ENCODE data around the gene METTL24.

The METTL24 gene

DNA sequence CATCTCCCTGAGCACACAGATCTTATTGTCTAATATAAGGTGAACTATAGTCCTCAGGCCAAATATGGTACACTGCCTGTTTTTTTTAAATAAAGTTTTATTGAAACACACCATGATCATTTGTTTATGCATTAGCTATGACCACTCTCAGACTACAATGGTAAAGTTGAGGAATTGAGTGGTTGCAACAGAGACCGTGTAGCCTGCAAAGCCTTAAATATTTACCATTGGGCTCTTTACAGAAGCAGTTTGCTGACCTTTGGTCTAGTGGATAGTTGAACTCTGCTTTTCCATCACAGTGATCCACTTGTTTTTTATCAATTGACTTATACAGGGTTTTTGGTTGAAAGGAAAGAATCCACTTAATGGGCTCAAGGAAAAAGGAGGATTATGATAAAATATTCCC lies 27.3 kb upstream of the METTL24 start:
- in situ Hi-C loops (cut with HindIII; ENCODE audit: low pct_unique_long_range_greater_than_20kb, low sequenced_read_pairs) = no loop called here
- no peak for DNase-seq (ENCODE audit: low read depth in 1 of 2, low spot score in 1 of 2)
- no peak for TF ChIP-seq JUND (IDR thresholded peaks at IDR 0.05; ENCODE audit: low read depth)

DNA sequence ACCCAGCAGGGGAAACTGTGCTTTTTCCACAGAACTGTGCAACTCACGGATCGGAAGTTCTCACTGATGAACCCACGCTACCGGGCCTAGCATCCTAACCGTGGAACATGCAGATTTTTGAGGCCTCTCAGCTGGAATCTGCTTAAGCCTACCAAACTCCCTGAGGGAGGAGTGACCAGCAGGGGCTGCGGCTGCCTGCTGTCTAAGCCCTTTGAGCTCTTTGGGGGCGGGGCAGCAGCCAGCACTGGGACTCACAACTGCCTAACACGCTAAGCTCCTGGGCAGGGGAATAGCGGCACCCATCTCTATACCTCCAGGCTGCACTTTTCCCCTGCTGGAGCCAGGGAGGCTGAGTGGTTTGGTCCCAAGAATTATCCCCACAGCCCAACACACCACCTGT lies 20.4 kb upstream of the METTL24 start:
- in situ Hi-C loops (cut with HindIII; ENCODE audit: low pct_unique_long_range_greater_than_20kb, low sequenced_read_pairs) = no loop called here
- DNase-seq (ENCODE audit: low read depth in 1 of 2, low spot score in 1 of 2) = no peak
- no peak for TF ChIP-seq JUND (IDR thresholded peaks at IDR 0.05; ENCODE audit: low read depth)

DNA sequence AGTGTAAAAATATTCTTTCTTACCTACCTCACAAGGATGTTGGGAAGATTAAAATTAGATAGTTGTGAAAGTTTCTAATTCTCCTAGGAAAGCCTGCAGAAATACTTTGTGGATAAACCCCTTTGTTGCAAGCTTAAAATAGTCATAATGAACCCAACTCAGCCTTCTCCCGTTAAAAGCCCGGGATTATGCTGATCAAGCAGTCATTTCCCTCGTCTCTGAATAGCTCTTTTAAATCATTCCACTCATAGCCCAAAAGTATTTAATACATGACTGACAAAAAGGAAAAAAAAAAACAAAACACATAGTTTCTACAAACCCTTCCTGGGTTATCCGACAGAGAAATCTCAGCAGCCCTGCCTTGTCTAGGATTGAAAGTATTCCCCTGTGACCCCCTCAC lies 10.9 kb upstream of the METTL24 start:
- no peak for TF ChIP-seq JUND (IDR thresholded peaks at IDR 0.05; ENCODE audit: low read depth)
- no peak for DNase-seq (ENCODE audit: low read depth in 1 of 2, low spot score in 1 of 2)
- in situ Hi-C loops (cut with HindIII; ENCODE audit: low pct_unique_long_range_greater_than_20kb, low sequenced_read_pairs) = no loop called here

DNA sequence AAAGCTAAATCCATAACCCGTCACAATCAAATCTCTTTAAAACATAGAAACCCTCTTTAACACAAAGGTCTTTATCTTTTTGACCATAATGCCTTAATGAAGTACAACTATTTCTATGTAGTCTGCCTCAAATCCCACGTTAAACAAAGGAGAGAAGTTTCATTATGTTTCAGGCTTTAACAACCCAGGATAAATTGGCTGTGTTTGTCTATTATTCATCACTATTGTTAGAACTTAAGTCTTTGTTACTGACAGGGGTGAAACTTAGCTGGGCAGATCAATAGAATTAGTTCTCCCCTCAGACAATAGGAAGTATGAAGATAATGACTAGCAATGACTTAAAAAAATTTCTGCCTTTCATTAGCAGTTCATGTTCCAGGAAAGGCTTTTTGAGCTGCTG lies 10.1 kb upstream of the METTL24 start:
- TF ChIP-seq JUND (IDR thresholded peaks at IDR 0.05; ENCODE audit: low read depth) = no peak
- no peak for DNase-seq (ENCODE audit: low read depth in 1 of 2, low spot score in 1 of 2)
- in situ Hi-C loops (cut with HindIII; ENCODE audit: low pct_unique_long_range_greater_than_20kb, low sequenced_read_pairs) = no loop called here

DNA sequence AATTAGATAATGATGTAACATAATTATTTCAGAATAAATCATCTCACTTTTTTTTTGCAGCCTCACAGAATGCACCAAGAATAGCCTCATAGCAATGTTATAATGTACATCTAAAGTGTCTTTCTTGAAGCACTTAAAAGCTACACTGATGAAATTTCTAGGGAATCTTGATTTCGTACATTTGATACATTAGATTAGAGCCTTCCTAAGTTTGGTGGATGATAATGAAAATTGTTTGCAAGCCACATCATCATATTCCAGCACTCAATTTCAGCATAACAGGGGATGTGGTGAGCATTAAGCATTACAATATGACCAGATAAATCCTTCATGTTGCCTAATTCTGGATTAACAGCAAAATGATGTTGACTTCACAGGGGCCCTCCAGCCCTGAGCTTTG lies 9.7 kb upstream of the METTL24 start:
- in situ Hi-C loops (cut with HindIII; ENCODE audit: low pct_unique_long_range_greater_than_20kb, low sequenced_read_pairs) = no loop called here
- no peak for TF ChIP-seq JUND (IDR thresholded peaks at IDR 0.05; ENCODE audit: low read depth)
- DNase-seq (ENCODE audit: low read depth in 1 of 2, low spot score in 1 of 2) = no peak

DNA sequence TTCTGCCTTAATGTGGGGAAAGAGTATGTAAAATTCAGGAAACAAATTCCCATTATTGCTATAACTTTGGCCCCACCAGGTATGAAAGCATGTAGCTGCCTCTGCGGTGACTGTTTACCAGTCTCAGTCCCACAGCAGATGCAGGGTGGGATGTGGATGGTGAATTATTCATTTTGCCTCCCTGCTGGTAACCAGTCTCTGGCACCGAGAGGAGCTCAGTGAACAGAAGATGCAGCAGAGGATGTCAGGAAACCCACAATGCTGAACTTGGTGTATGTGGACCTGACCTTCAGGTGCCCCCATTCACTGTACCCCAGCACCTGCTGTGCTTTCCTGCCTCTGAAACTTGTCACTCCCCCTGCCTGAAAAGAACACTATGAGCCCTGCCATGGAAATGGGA lies 8.8 kb upstream of the METTL24 start:
- no peak for DNase-seq (ENCODE audit: low read depth in 1 of 2, low spot score in 1 of 2)
- in situ Hi-C loops (cut with HindIII; ENCODE audit: low pct_unique_long_range_greater_than_20kb, low sequenced_read_pairs) = no loop called here
- TF ChIP-seq JUND (IDR thresholded peaks at IDR 0.05; ENCODE audit: low read depth) = no peak

DNA sequence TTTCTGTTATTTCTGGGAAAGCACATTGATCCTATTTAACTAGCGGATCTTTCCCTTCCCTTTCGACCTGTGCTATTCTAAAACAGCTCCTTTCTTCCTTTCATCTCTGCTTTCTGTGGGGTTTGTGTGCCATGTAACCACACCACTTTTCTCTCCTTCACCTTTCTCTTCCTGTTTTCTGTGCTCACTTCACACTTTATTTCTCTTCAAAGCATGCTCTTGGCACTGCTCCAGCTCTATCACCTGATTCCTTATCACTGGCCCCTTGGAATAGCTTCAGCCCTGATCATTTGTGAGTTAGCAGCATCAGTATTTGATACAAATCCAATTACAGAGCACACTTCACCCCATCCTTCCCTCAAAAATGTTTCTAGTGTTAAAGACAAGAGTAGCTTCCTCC lies 8.1 kb upstream of the METTL24 start:
- no peak for TF ChIP-seq JUND (IDR thresholded peaks at IDR 0.05; ENCODE audit: low read depth)
- no peak for DNase-seq (ENCODE audit: low read depth in 1 of 2, low spot score in 1 of 2)
- in situ Hi-C loops (cut with HindIII; ENCODE audit: low pct_unique_long_range_greater_than_20kb, low sequenced_read_pairs) = no loop called here

DNA sequence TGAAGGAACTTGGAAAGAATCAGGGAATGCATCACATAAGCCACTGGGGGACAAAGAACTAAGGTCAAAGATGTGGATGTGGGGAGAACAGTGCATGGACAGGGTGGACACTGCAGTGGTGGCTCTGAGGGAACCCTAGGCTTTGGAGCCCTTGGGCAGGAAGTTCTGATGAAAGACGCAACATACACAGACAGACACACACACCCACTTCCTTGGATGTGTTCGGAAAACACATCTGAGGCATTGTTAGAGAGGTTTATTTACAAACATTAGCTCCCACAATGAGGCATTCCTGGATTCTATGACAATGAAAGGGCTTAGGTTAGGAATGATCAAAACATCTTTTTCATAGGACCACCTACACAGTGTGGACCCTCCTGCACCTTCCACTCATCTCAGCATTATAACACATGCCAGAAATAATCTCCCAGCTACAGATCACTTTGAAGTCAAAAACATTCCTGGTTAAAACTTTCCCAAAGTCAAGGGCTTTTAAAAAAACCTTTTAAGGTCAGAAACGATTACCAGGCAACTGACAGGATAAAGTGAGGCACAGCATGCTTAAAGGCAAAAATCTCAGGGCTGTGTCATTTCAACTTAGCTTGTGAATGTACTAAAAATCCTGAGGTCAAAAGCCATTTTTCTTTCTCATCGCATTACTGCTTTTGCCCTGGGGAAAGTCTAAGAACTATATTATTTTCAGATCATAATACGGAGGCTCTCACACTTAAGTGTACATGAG lies 6.4 kb upstream of the METTL24 start:
- TF ChIP-seq JUND (IDR thresholded peaks at IDR 0.05; ENCODE audit: low read depth) = no peak
- no peak for DNase-seq (ENCODE audit: low read depth in 1 of 2, low spot score in 1 of 2)
- in situ Hi-C loops (cut with HindIII; ENCODE audit: low pct_unique_long_range_greater_than_20kb, low sequenced_read_pairs) = no loop called here

DNA sequence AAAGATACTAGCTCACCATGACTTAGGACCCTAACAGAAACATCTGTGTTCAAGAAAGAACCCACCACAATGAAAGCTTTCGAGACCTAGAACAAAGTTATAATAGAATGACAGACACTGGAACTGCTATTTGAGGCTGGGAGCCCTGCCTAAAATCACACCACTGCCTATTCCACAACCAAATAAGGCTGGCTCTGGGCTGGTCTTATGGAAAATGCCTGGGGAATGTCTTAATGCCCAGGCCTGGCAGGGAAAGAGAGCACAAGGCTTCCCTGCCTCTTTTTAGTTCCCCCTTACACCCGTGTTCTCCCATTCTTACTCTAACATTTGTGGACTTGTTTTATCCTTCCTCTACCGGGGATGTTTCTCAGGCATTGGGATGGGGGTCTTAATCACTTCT lies 5.6 kb upstream of the METTL24 start:
- no peak for TF ChIP-seq JUND (IDR thresholded peaks at IDR 0.05; ENCODE audit: low read depth)
- in situ Hi-C loops (cut with HindIII; ENCODE audit: low pct_unique_long_range_greater_than_20kb, low sequenced_read_pairs) = no loop called here
- no peak for DNase-seq (ENCODE audit: low read depth in 1 of 2, low spot score in 1 of 2)

DNA sequence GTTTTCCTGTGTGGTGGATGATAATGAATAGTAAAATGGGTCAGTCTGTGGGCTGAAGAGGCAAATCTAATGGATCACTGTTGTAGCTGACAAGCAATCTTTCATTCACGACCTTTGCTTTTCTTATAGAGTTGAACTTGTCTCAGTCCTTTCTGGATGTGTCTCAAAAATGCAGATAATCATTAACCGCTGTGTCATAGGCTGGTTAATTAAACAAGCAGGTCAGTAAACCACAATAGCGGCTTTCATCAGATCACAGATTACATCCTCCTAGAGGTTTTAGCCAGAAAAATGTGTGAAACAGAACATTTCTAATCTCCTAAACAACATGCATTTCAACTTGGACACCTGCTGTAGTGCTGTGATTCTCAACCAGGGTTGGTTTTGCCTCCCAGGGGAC lies 2.5 kb upstream of the METTL24 start:
- in situ Hi-C loops (cut with HindIII; ENCODE audit: low pct_unique_long_range_greater_than_20kb, low sequenced_read_pairs) = no loop called here
- no peak for TF ChIP-seq JUND (IDR thresholded peaks at IDR 0.05; ENCODE audit: low read depth)
- no peak for DNase-seq (ENCODE audit: low read depth in 1 of 2, low spot score in 1 of 2)

DNA sequence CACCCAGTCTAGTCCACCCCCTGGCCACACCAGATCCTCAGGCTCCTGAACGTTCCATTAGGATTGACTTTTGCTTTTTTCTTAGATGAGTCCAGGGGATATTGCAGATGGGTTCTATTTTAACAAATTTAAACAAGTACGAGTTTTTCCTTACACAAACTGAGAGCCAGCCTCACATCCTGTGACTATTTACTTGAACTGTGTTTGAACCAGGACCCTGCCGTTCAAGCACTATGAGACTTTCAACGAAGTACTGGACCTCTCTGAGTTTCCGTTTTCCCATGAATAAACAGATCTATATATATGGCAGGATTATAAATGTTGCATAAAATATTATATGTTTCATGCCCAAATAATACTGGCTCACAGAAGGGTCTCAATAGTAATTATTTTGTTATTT lies 1.4 kb upstream of the METTL24 start:
- TF ChIP-seq JUND (IDR thresholded peaks at IDR 0.05; ENCODE audit: low read depth) = no peak
- DNase-seq (ENCODE audit: low read depth in 1 of 2, low spot score in 1 of 2) = no peak
- in situ Hi-C loops (cut with HindIII; ENCODE audit: low pct_unique_long_range_greater_than_20kb, low sequenced_read_pairs) = no loop called here

DNA sequence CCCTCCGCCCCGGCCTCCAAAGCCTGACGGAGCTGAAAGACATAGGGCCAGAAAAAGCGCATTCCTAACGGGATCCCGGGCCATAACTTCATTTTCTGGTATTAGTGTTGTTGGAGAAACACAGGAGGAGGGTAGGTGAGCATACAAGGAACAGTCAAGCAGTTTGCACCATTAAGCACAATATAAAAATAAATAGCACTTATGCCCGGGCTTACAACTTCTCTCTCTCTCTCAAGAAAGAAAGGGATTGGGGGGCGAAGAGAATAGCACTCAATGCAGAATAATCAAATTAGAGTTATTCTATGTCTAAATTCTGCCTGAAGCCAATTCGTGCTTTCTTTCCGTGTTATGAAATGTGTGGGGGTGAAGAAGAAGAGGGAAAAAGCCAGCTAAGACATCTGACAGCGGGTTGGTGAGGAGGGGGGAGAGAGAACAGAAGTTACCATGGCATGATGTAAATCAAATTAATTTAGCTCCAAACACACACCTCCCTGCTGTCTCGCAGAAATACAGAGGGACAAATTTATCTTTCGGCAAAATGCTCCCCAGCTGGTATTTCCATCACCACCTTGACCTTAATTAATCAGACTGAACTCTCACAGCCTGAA lies 508 bp upstream of the METTL24 start:
- no peak for DNase-seq (ENCODE audit: low read depth in 1 of 2, low spot score in 1 of 2)
- in situ Hi-C loops (cut with HindIII; ENCODE audit: low pct_unique_long_range_greater_than_20kb, low sequenced_read_pairs) = no loop called here
- no peak for TF ChIP-seq JUND (IDR thresholded peaks at IDR 0.05; ENCODE audit: low read depth)

DNA sequence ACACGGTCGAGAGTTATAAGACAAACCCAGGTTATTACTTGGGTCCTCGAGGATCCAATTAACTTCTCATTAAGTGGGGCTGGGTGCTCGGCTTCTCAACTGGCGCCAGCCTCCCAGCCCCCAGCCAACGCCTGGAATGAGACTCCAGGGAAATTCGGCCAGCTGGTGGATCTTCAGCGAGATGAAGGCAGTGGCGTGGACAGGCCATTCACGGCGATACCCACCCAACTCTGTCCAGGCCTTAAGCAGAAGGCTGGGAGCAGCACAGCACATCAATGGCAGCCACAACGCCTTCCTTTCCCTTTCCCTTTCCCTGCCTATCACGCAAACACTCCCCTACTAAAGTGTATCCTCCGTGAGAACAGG lies 868 bp downstream of the METTL24 start:
- in situ Hi-C loops (cut with HindIII; ENCODE audit: low pct_unique_long_range_greater_than_20kb, low sequenced_read_pairs) = no loop called here
- no peak for DNase-seq (ENCODE audit: low read depth in 1 of 2, low spot score in 1 of 2)
- no peak for TF ChIP-seq JUND (IDR thresholded peaks at IDR 0.05; ENCODE audit: low read depth)

DNA sequence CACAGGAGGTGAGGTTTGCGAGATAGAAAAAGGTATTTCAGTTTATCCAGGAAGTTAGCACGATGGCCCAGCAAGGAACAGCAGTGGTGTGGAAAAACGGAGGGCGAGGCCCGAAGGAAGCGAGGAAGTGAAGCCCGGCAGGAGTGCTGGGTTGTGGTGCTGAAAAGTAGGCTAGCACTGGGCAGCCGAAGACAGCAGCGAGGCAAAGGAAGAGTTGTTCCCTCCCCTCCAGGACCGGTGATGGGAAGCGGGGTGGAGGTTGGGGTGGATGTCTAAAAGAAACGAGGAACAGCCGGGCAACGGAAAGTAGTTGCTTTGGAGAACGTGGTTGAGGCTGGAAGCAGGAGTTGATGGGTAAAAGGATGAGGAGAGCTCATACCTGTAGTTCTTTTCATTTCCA lies 1.4 kb downstream of the METTL24 start:
- no peak for TF ChIP-seq JUND (IDR thresholded peaks at IDR 0.05; ENCODE audit: low read depth)
- no peak for DNase-seq (ENCODE audit: low read depth in 1 of 2, low spot score in 1 of 2)
- in situ Hi-C loops (cut with HindIII; ENCODE audit: low pct_unique_long_range_greater_than_20kb, low sequenced_read_pairs) = no loop called here

Data from T47D (cell line).